Renal cortical epithelial cell (primary cell): Measurements from ENCODE around the gene NALCN. TPM values are rescaled to one million over a fixed set of nuclear protein-coding genes. Genes with fewer than 3 reads are reported as not detected.

Experiments used
- DNase-seq: peaks from one replicate; pipeline ENCODE4 v3.0.0-alpha.2; 2011; ENCODE audit warnings: low read depth
- total RNA-seq: library from RNA; depleted of rRNA; stranded (reverse); fragments of >200 nt; gene quantifications from 2 replicates; pipeline ENCODE4 v1.2.3, GENCODE V29; 2014

The NALCN gene
- total RNA-seq, 1 donor from 2014 or later, result 7.2 TPM

DNA sequence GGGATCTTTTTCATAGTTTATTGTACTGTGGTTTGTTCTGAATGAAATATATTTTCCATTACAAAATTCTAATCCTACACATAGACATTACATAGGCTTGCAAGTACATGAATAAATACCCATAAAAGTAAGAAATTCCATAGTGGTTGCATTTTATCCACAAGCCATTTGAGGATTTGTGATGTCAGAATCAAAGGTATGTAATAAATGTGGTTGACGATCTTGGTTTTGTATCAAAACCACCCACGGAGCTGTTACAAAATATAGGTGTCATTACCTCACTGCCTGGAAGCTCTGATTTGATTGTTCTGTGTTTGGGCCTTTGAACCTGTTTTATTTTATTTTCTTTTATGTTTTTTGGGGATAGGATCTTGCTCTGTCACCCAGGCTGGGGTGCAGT lies 125.1 kb downstream of the NALCN start:
- DNase-seq, result no peak

DNA sequence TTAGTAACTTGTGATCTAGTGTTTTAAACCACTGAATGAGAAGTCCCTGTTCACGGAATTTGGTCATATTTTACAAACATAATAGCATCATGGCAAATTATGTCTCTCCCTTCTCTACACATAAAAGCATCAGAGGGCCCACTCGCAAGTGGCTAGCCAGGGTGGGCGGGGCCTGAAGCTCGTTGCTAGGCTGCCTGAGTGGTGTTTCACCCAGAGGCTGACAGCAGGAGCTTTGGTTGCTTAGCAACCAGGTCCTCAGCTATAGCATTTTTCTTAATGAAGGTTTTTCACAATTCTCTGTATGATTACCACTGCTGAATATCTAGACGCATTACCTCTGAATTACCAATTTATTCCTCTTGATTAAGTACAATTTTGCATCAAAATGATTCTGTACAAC lies 126.5 kb downstream of the NALCN start:
- DNase-seq, result peak; percentile 35

DNA sequence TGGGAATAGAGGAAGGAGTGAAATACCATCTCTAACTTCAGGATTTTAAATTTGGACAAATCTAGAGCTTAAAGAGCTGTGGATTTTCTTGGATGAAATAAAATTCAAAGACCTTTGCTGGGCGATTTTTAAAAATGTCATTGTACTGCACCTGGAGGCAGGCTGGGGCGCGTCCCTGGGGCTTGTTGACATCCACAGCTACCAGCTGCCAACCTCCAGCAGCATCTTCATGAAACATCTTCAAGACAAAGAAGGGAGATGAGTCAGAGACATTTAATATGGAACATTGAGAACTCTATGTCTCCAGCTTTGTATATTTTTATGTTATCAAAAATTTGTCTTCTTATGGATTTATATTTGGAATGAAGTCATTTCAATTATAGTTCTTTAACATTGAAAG lies 132.5 kb downstream of the NALCN start:
- no peak for DNase-seq

DNA sequence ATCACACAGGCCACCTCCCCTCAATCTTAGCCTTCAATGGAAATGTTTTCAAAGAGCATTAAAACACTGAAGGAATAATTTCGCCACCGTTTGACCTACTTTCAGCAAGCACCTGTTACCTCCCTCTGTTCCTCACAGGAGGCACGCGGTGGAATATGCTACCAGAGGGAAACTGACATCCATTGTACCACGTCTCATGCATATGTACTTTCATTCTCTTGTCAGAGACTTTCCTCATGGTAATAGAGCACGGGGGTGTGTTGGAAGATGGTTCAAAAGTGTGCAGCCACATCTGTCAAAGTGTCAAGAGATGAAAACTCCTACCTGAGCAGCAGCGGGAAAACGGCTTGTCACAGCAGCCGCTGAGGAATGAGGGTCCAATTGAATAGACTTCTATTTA lies 143.4 kb downstream of the NALCN start:
- no peak for DNase-seq

DNA sequence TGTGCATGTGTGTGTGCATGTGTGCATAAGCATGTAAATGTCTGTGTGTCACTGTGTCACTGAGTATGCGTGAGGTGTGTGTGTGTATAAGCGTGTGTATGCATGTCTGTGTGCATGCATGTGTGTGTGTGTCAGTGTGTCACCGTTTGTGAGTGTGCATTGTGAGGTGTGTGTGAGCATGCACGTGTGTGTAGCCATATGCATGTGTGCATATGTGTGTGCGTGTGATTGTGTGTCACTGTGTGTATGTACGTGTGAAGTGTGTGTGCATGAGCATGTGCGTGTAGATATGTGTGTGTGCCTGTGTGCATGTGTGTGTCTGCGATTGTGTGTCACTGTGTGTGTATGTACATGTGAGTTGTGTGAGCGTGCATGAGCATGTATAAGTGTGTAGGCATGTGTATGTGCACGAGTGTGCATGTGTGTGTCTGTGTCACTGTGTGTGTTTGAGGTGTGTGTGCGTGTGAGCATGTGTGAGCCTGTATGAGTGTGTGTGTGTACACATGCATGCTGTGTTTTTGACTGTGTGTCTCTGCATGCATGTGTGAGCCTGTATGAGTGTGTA lies 144.5 kb downstream of the NALCN start:
- DNase-seq, result no peak

DNA sequence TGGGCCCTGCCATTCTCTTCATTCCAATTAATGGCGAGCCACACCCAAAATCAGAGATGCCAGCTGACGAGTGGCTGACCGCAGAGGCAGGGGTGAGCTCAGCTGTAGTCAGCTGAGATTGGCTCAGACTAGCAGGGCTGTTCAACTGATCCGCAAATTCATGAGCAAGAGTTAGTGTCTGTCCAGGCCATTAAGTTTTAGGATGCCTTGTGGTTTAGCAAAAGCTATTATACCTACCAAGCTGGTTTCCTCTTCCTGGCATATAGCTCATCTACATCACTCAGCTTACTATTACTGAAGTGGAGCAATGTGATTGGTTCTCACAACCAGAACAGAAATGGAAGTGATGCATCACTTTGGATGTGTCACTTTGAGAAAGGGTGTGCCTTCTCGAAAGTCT lies 148.7 kb downstream of the NALCN start:
- DNase-seq, result peak; percentile 93

DNA sequence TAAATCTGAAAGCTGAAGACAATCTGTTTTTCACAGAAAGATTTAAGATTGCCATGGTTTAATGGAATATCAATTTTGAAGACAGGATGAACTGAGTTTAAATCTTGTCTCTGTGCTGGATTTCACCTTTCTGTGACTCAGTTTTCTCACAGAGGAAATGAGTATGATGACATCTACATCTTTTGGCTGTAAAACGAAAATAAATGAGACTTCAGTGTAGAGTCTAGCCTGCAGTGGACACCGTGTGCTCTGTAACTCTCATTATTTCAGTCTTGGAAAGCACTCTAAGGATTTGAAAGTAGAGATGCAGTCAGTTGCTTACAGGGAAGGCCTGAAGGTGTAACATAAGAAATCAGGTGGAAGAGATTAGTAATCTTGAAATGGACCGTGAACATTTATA lies 150.4 kb downstream of the NALCN start:
- no peak for DNase-seq

DNA sequence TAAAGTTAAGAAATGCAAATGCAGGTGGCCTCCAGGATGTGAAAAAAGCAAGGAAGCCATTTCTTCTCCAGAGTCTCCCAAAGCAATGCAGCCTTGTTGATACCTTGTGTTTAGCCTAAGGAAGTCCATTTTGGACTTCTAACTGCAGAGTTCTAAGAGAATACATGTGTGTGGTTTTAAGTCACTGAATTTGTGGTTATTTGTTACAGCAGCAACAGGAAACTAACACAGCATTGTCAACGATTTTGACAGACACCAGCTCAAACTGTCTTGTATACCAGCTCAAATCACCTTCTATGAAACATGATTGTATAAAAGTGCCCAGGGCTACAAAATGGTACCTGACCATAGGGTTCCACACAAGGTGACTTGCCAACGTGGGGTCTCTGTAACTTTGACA lies 151.4 kb downstream of the NALCN start:
- no peak for DNase-seq

DNA sequence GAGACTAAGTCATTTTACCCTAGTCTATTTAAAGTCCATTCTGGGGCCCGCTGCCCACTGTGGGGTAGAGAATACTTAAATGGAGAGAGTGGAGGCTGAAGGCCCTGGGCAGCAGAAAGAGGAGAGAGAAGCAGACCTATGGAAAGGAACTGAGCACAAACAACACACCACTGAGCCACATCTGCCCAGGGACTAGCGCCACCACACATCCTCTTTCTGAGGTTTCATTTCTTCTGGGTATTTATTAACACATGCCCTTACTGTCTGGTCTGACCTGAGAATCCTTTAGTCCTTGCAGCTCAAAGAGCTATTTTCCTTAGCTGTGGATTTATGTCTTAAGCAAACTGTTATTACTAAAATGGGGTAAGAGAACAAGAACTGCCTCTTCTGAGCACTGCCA lies 154.0 kb downstream of the NALCN start:
- no peak for DNase-seq

DNA sequence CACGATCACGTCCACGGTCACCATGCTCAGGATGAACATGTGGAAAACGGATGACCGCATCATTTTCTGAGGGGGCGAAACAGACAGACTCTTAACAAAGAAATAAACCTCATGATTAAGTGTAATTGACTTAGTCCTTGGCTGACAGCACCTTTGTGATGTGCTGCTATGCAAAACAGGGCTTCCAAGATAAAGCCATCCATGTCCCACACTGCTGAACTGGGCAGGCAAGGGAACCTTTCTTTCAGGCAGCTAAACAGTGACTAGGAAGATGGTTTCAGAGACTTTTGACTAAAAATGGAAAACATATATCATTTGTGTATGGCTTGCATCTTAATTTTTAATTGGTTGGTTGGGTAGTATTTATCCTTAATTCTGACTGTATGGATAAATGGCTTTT lies 157.8 kb downstream of the NALCN start:
- no peak for DNase-seq

DNA sequence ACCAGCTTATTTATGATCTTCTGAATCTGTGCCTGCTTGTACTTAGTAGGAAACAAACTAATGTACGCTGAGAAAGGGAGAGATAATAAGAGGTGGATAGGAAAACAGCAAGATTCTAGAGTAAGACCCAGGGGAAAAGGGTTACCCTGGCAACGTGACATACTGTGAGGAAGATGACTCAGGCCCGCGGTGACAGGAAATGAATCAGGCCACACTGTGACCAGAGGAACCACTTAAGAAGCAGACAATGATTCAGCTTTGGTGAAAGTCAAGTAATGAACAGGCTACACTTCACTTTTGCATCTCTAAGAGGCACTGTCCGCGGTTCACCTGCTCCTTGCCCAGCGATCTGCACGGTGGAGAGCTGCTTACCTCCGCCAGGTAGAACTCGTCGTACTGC lies 158.2 kb downstream of the NALCN start:
- peak; percentile 71 for DNase-seq

DNA sequence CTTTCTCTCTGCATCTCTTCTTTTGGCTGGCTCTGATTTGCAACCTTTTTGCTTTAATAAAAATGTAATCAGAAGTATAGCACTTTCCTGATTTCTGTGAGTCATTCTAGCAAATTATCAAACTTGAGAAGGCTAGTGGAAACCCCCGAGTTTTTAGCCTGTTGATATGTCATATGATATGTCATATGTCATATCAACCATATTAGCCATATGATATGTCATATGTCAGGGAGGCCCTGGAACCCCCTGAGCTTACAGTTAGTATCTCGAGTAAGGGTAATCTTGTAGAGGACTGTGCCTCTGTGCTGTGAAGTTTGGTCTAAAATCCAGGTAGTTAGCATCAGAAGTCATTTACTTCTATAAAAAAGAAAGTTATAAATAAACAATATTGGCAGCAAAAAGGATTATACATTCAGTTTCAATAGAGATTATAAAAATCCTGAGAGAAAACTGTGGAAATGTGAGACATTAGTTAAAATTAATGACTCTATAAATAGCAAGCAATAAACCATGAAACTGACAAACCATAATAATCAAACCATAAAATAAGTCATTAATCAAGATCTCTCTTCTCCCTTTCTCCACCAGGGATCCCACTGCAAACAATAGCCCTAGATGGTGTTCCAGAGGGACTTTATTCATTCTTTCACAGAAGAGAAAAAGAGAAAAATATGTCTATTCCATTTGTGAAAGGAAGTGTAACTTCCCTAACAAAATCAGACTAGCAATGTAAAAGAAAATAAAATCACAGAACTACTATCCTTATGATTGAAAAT lies 167.4 kb downstream of the NALCN start:
- no peak for DNase-seq

DNA sequence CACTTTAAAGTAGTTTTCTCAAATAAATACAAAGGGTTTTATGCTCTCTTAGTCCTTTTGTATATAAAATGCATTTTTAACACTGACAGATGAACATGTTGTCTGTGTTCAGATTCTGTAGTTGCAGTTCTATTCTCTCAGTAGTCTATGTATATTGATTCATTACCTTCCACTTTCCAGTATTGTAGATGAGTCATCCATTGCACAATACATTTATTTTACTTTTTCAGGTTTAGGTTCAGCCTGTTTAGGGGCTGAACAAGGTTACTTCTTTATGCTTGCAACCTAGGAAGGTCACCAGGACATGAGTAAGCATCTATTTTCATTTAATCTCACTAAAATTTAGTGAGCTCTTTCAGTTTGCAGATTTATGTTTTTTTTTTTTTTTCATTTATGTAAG lies 173.6 kb downstream of the NALCN start:
- DNase-seq, result peak; percentile 38

DNA sequence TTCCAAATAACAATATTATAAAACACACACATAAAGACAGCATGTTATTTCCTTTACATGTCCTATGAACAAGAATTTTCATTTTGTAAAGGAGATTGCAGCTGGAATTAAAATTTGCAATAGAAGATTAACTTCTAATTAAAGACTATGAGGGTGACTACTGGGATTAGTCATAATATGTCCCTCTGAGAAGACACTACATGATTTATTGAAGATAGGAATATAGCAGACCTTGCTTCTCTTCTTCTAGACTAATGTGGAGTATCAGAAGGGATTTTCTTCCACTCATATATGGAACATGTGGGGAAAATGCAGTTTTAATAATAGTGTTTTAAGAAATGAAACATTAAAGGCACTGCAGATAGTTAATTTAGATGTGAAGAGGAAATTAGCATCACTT lies 177.8 kb downstream of the NALCN start:
- DNase-seq, result no peak

DNA sequence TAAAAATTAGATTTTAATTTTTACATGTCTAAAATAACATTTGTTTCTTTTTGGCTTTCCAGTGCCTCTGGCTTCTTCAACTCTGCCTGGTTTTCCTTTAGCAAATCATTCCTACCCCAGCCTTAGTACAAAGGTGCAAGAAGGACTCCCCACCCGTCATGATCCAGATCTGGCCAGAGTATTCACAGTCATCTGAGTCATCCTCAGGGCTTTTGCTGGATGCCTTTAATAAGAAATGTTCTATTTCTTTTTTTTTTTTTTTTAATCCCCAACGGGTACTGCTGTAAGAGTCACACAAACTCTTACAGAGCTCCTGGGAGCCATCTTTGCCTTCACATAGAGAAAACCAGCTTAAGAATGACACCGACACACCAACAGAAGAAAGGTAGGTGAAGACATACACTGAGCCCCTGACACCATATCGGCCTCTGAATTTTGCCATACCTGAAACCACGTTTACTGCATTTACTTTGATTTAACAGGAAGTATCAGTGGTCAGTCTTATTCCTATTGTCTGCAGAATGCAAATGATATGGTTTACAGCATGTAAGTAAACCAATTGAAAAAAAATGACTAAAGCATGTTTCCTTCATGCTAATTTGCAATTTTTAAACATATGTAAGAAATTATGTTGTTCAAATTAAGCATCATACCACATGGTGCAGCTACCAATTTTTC lies 184.4 kb downstream of the NALCN start:
- peak; percentile 17 for DNase-seq

DNA sequence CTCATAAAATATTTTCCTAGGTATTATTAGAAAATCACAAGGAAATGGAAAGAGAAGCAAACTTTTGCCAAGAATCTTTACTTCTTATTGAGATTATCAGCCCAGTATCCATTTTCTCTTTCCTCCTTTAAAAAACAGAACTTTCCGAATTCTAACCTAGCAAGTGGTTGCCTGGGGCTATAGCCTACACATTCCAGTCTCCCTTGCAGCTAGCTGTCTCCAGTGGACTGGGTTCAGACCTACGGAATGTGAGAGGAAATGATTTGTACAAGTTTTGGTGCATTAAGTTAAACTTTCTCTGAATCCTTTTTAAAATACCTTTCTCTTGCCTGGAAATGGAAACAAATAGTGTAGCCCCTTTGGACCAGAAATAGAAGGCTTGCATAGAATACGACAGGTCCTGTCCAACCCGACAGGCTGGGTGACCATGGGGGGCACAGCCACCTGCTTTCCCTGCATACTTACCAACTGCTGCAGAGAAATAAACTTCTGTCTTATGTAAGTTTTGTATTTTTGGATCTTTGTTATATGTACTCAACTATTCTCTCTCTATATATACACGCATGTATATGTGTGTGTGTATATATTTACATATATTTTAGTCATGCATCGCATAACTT lies 185.9 kb downstream of the NALCN start:
- peak; percentile 4 for DNase-seq

DNA sequence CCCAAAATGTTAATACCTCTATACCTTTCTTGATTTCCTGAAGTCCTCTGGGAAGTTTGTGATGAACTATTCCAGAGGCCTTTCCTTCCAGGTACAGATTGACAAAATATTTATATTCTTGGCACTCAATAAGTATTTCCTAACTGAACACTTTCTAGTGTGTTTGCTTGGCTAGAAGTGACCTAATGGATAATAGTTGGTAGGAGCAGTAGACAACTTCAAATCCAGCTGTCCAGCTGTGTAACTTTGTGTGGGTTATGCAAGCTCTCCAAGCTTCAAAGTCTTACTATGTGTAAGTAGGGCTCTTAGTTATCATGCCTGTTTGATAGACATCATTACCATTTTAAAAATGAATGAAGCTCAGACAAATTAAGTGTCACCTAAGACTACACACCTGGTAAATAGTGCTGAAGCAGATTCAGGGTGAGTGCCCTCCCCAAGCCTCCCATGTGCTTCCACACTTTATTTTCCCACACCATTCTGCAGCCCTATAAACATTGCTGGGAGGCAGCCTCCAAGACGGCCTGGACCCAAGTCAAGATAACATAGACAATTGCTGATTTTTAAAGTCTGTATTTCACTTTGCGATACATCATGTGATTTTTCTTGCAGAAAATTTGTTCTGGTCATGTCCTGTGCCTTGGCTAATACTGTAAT lies 196.6 kb downstream of the NALCN start:
- DNase-seq, result no peak

DNA sequence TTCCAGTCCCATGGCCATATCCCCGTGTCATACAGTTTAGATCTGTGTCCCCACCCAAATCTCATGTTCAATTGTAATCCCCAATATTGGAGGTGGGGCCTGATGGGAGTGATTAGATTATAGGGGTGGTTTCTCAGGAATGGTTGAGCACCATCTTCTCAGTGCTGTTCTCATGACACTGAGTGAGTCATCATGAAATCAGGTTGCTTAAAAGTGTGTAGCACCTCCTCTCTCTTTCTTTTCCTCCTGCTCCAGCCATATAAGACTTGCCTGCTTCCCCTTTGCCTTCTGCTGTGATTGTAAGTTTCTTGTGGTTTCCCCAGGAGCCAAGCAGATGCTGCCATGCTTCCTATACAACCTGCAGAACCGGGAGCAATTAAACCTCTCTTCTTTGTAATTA lies 197.8 kb downstream of the NALCN start:
- peak; percentile 23 for DNase-seq

DNA sequence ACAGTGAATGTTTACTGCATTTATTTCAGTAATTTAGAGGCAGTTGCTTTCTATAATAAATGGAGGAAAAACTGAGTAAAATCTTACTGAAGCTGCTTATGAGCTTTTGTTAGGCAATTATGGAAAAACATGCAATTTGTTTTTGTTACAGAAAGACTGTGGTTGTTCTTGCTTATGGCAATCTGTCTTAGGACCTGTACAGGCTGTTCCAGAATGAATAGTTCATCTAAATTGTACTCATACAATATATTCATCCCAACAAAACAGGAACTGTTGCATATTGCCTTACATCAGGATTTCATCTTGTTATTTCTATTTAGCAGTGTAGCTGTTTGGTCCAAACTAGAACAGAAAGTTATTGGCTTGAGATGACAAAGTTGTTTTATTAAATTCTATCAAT lies 199.2 kb downstream of the NALCN start:
- DNase-seq, result no peak

DNA sequence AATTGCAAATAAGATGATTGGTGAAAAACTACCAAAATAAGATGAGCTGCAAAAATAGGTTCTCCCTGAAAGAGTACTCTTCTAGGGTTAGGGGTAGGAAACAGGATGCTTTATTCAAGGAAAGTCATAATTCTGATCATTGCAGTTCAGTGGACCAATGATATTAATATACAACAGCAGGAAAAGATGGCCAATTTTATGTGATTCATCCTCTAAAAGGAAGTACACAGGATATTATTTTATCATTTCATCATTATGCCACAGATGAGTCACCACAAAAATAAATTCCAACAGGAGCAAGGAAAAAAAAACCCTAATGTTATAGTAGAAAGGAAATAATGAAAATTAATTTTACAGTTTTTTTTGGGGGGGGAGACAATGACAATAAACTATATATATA lies 205.0 kb downstream of the NALCN start:
- DNase-seq, result peak; percentile 2

DNA sequence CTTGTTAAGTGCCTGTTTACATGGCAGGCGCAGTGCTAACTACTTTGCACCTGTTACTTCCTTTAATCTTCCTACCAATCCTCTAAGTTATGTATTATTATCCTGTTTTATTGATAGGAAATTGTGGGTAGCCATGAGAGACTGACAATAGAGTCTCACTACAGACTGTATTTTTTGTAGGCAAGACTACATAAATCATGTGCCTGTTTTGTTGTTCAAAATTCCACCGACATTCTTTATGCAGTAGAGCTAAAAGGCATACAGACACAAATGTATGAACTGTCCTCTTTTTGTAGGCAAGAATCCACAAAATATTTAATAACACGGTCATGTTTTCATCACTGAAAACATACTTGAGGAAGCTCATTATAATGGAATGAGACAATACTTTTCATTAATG lies 205.5 kb downstream of the NALCN start:
- DNase-seq, result no peak

DNA sequence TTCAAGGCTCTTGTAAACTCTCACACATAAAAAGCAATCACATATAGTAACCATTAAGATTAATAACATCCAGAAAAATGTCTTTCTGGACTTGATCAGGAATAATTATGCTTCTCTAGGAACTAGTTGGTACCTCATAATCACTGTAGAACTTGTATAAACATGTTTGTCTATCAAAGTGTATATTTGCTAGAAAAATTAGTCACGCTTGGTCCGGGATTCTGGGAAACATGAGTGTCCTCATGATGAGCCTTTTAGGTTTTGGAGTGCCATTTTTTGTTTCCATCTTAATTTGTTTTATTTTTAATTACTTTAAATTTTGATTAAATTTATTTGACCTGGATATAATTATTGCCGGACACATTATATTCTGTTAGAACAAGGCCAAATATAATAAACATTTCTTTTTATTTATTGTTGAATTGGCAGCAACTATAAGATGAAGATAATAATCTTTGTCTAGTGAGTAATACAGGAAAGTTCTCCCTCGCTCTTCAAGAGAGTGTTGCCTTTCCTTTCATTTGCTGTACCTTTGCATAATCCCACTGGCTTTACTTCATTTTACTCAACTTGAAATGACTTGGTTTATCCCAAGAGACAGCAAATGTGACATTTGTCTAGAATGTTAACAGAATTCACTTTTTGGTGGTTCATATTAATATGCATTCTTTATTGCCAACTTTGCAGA lies 207.0 kb downstream of the NALCN start:
- no peak for DNase-seq
